Measurements from ENCODE around the gene ZNF516.

GRCh38 chr18:76463358-76463757 lies 31.7 kb downstream of the ZNF516 start:
- TF ChIP-seq MAFK (IDR thresholded peaks at IDR 0.05; ENCODE audit: low read depth, low read length) (no peak), CTCF (conservative IDR thresholded peaks at IDR 0.05; ENCODE audit: low read depth, low read length) (no peak)
